HG03342 (cell line): Measurements from ENCODE around the gene MUC16.

Source experiments
- ATAC-seq: cut with Tn5 transposase; IDR thresholded peaks from one replicate; pipeline ENCODE4 v1.9.1; 2021; ENCODE audit warnings: mild to moderate bottlenecking, moderate library complexity; ENCODE audit not compliant: unreplicated experiment

The MUC16 gene

GRCh38 chr19:9009431-9009830 is 778 bp downstream of the MUC16 start:
- ATAC-seq, result no peak

GRCh38 chr19:9008667-9009066 is 1.5 kb downstream of the MUC16 start:
- ATAC-seq, result no peak

- no peak for ATAC-seq
These were observed 9.3 kb downstream of the MUC16 start for GRCh38 chr19:9000933-9001332.

- no peak for ATAC-seq
These were observed 22.0 kb downstream of the MUC16 start for GRCh38 chr19:8988204-8988603.

- no peak for ATAC-seq
These were observed 23.9 kb downstream of the MUC16 start for GRCh38 chr19:8986296-8986695.

- no peak for ATAC-seq
These were observed 36.6 kb downstream of the MUC16 start for GRCh38 chr19:8973501-8974091.

GRCh38 chr19:8965887-8966286 is 44.3 kb downstream of the MUC16 start:
- ATAC-seq, result no peak
